Urothelium cell line (cell line): ENCODE results near the gene PRKD1.

Experiments
- DNase-seq: peaks from one replicate; pipeline ENCODE4 v3.0.0; 2011; ENCODE audit warnings: low spot score, mixed read lengths
- FAIRE-seq: peaks from 2 replicates; lab custom pipeline; 2011; peaks lifted over from hg19 to GRCh38; lab: Jason Lieb, UNC

PRKD1 gene

DNA sequence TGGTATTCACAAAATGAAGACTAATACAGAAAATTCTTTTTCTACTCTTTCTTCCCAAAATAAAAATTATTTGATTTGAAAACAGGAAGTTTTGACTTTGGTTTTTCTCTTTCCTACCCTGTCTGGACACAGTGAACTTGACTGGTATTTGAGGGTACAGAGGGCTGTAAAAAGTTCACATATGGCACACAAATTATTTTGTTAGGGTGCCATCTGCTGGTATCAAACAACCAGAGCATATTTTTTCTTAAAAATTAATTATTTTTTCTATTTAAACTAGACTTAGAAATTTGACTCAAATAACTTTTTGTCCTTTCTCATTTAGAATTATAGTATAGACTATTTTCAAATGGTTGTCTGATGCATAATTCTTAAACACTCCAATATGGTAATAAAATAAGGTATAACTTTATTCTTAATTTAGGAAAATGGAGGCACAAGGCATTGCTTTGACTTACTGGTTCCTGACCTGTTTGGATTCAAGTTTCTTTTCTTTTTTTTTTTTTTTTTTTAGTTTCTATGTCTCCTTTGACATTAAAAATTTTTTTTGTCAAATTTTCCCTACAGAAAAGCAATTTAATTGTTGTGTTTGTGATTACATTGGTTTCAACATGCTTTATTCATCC lies 390.6 kb downstream of the PRKD1 start:
- FAIRE-seq (no peak), DNase-seq (peak; percentile 10)

DNA sequence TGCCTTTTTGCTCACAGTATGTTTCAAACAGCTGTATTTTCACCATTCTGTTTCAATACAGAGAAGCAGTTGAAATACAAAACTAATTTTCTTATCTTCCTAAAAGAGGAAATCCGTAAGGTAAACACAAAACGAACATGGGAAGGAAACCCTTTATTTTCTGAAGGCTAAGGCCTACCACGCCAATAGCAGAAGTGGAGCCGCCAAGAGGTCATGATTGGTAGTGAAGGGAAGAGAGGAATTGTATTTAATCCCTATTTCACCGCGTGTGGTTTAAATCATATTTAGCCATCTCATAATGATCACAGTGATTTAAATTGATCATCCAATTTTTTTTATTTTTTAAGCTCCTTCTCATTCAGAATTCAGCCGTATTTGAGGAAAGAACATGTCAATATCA lies 398.2 kb downstream of the PRKD1 start:
- FAIRE-seq (no peak), DNase-seq (peak; percentile 10)

DNA sequence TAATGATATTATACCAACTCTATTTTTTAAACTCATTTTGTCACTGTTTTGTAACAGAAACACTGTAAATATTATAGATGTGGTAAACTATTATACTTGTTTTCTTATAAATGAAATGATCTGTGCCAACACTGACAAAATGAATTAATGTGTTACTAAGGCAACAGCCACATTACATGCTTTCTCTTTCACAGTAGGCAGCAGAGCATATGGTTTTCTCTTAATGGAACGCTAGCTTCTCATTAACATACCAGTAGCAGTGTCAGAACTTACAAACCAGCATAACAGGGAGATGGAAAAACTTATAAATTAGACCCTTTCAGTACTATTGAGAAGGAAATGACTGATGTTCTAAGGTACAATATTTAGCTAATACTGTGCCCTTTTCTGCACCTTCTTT lies 398.8 kb downstream of the PRKD1 start:
- FAIRE-seq (no peak), DNase-seq (no peak)

DNA sequence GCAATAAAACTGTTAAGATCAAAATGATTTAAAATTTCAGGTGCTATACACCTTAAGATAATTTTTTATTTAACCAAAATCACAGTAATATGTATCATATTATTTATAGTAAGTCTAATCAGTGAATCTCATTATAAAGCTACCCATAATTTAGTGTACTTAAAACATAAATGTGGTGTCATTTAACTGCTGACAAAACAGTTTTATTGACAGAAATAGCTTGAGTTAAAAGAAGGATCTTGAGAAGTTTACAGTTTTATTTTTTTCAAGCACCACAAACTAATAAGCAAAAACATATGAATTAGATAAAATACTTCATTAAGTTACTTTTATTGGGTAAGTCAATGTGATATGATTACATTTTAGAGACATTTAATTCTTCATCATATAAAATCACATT lies 400.4 kb downstream of the PRKD1 start:
- FAIRE-seq: no peak
- DNase-seq: no peak
